Measurements from ENCODE around the gene PSMD14.

Gene PSMD14

GRCh38 chr2:161421686-161422085 lies 113.5 kb downstream of the PSMD14 start:
- ChIA-PET CTCF (no interaction called here), POLR2A (no interaction called here)
- no peak overlapping the region for H3K4me3 ChIP-seq (ENCODE audit: low read depth, low read length)
- no peaks in the 10 kb centered on the region for H3K36me3 ChIP-seq (ENCODE audit: control insufficient read depth in 2 of 2, insufficient read depth in 1 of 2, low read length in 2 of 2)
- H3K27ac ChIP-seq (ENCODE audit: extremely low read depth, low read depth, low read length): no peak overlapping the region
- H3K9me3 ChIP-seq (ENCODE audit: control insufficient read depth, insufficient read depth, low read depth, low read length): no peaks in the 10 kb centered on the region
- H3K4me1 ChIP-seq (ENCODE audit: control insufficient read depth, insufficient read depth, low read length): no peaks in the 10 kb centered on the region
- TF ChIP-seq PBX3 (CRISPR knock-in tag; IDR thresholded peaks at IDR 0.05) (no peak), ZNF558 (tag by site-specific recombination; IDR thresholded peaks at IDR 0.05) (no peak), ZNF701 (tag by site-specific recombination; IDR thresholded peaks at IDR 0.05) (no peak)

DNA sequence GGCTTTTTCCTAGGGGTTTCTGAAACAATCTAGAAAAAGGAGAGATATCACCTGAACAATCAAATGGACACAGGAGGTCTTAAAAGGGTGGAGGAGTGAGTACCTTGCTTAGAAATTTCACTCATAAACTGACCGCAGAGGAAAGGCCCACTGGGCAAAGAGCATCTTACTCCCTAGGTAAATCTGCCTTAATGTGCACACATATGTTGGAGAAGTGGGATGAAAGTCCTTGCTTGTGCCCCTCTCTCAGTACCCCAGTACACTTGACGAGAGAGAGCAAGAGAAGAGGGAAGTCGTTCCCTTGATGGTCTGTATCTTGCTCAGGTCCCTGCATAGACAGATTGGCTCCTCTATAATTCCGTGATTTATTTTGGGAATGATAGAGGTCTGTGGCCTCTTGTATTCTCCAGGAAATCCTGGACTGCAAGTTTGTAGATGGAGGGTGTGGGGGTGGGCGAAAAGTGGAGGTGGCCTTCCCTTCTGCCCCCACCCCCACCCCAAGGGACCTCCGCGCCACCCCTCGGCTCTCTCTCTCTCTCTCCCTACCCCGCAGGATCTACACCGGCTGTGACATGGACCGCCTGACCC lies 114.7 kb downstream of the PSMD14 start:
- no peak overlapping the region for H3K27ac ChIP-seq (ENCODE audit: extremely low read depth, low read depth, low read length)
- POLR2A ChIA-PET: no interaction called here
- CTCF ChIA-PET: no interaction called here
- TF ChIP-seq MEIS1 (CRISPR knock-in tag; IDR thresholded peaks at IDR 0.05; ENCODE audit: borderline replicate concordance) (no peak), ZFHX2 (tag by site-specific recombination; conservative IDR thresholded peaks at IDR 0.05) (no peak), ZFP37 (tag by site-specific recombination; IDR thresholded peaks at IDR 0.05) (no peak), ZNF2 (tag by site-specific recombination; IDR thresholded peaks at IDR 0.05) (no peak), ZNF324 (tag by site-specific recombination; IDR thresholded peaks at IDR 0.05) (no peak), SP3 (tag by site-specific recombination; IDR thresholded peaks at IDR 0.05) (no peak), ZNF132 (tag by site-specific recombination; IDR thresholded peaks at IDR 0.05; ENCODE audit: borderline replicate concordance) (no peak), ZNF791 (tag by site-specific recombination; IDR thresholded peaks at IDR 0.05) (no peak), ZNF266 (tag by site-specific recombination; IDR thresholded peaks at IDR 0.05; ENCODE audit: low read depth) (no peak), ZNF670 (tag by site-specific recombination; IDR thresholded peaks at IDR 0.05; ENCODE audit: low read depth) (no peak), ZNF600 (tag by site-specific recombination; IDR thresholded peaks at IDR 0.05) (no peak), ZBTB10 (tag by site-specific recombination; IDR thresholded peaks at IDR 0.05) (no peak), ZNF660 (tag by site-specific recombination; IDR thresholded peaks at IDR 0.05) (no peak), ZEB2 (tag by site-specific recombination; IDR thresholded peaks at IDR 0.05) (no peak)
- TF ChIP-seq, protein P1, sequence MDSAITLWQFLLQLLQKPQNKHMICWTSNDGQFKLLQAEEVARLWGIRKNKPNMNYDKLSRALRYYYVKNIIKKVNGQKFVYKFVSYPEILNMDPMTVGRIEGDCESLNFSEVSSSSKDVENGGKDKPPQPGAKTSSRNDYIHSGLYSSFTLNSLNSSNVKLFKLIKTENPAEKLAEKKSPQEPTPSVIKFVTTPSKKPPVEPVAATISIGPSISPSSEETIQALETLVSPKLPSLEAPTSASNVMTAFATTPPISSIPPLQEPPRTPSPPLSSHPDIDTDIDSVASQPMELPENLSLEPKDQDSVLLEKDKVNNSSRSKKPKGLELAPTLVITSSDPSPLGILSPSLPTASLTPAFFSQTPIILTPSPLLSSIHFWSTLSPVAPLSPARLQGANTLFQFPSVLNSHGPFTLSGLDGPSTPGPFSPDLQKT (IDR thresholded peaks at IDR 0.05; ENCODE audit: borderline replicate concordance, low read depth, low read length): no peak
- H3K4me3 ChIP-seq (ENCODE audit: low read depth, low read length): no peak overlapping the region
- H3K36me3 ChIP-seq (ENCODE audit: control insufficient read depth in 2 of 2, insufficient read depth in 1 of 2, low read length in 2 of 2): no peaks in the 10 kb centered on the region
- H3K4me1 ChIP-seq (ENCODE audit: control insufficient read depth, insufficient read depth, low read length): no peaks in the 10 kb centered on the region
- no peaks in the 10 kb centered on the region for H3K9me3 ChIP-seq (ENCODE audit: control insufficient read depth, insufficient read depth, low read depth, low read length)

Data from HEK293 (cell line).